Epidermal melanocyte (primary cell): ENCODE results near the gene ZNF644.
"Not testable (repeated sequence)": the region's sequence is repeated elsewhere in the genome, so short reads cannot be mapped to it uniquely, and the experiment has no call there.

Source experiments
- DNase-seq: peaks from one replicate; pipeline ENCODE4 v3.0.0; 2011; ENCODE audit warnings: low spot score; ENCODE audit not compliant: insufficient read length

The ZNF644 gene

DNA sequence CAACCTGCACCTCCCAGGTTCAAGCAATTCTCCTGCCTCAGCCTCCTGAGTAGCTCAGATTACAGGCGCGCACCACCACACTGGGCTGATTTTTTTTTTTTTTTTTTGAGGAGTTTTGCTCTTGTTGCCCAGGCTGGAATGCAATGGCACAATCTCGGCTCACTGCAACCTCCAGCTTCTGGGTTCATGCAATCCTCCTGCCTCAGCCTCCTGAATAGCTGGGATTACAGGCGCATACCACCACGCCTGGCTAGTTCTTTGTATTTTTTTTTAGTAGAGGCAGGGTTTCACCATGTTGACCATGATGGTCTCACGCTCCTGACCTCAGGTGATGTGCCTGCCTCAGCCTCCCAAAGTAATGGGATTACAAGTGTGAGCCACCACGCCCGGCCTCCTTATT lies 93.6 kb downstream of the ZNF644 start:
- DNase-seq: not testable (repeated sequence)

DNA sequence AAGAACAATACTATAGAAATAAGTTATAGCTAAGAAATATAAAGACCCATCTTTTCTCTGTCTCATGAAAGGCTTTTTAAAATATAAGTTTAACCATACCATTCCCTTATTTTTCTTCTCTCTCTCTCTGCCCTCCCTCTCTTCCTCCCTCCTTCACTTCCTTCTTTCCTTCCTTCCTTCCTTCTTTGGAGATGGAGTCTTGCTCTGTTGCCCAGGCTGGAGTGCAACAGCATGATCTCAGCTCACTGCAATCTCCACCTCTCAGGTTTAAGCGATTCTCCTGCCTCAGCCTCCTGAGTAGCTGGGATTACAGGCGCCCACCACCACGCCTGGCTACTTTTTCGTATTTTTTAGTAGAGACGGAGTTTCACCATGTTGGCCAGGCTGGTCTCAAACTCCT lies 94.2 kb downstream of the ZNF644 start:
- not testable (repeated sequence) for DNase-seq

DNA sequence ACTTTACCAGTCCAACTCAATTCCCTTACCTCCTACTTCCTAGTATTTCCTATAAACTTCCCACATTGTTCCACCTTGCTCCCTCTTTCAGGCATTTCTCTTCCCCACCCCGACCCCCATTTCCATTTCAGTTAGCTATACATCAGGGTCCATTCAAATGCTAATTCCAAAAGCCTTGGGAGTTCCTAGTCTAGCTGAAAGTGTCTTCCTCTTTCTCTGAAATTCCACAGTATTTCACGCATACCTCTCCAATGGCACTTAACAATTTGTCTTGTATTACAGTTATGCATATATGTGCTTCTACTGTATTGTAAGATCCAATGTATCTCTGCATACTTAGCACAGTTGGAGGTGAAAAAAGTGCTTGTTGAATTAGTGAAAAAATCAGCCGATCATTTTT lies 94.9 kb downstream of the ZNF644 start:
- DNase-seq: no peak

DNA sequence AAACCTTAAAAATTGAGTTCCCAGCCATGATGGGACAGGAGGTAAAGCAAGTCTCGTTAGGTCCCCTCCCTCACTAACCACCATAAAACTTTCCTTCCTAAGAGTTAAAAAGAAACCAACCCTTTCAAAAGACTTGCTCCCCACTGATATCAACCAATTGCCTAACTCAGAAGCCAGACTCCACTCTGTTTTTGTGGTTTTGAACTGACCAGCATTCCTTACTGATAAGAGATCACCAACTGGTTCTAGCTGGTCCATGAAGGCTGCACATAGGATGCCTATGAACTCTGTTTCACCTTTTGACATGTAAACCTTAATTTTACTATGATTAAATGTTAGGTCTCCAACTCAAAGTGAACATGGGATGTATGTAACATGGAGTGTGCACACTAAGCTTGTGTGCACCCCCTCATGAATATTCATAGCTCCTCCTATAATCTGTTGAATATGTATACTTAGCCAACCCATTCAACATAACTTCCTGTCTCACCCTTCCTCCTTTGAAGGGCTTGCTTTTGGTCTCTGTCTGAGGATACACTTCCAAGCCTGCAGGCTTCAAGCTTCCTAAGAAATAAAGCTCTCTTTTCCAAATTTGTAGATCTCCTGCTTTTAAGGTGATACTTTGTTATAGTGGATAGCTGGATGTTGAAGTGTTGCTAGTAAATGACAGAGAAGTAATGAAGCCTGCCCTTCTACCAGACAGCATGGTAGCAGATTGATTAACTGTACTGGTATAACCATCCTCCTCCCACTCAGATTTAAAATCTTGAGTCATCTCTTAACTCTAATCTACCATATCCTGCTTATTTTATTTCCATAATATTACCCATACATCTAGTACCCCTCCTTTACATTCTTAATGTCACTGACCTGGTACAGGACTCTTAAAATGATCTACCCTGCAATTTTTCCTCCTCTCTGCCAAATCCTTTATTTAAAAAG lies 95.6 kb downstream of the ZNF644 start:
- DNase-seq: no peak

DNA sequence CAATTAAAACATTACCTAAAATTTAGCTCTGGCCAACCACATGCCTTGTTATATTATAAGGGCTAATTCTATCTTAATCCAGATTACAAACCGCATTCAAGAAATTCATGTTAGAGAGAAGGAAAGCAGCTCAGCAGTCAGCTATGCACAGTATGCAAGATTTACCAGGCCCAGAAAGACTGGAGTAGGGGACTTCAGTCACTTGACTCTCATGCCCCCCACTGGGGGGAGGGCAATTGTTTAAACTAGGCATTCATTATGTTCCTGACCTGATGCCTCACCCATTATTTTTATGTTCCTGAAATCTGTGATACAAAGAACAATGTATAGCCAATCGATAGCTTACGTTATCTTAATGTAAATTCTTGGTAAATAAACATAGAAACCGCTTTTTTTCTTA lies 96.9 kb downstream of the ZNF644 start:
- DNase-seq: no peak

DNA sequence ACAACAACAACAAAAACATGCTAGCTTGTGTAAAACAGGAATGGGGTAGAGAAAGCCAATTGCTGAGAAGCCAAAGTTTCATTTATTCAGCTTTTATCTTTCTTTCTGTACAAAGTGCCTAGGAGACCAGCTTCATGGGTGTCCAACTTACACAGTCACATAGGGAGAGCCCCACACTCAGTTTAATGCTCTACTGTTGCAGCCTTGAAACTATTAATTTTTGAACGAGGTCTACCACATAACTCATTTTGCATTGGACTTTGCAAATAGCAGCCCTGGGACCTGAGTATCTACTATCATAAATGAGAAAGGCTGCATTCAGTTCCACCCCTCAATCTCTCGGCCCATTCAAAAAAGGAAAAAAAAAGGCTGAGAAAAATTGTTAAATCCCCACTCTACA lies 98.8 kb downstream of the ZNF644 start:
- DNase-seq: no peak

DNA sequence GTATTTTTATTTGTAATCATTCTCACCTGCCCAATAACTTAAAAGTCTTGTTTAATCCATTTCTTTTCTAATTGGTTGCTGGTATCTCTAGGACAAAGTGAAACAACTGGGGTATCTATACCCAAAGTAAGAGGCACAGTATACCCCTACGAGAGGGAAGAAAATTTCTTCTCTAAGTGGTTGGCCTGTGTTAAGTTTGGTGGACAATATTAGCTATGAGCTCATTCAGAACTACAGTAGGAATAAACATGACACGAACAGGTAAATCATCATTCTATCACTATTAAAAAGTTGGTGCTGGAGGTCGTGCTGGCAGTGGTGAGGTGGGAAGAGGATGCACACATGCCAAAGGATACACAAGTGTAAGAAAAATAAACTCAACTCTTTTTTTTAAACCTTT lies 99.6 kb downstream of the ZNF644 start:
- no peak for DNase-seq

DNA sequence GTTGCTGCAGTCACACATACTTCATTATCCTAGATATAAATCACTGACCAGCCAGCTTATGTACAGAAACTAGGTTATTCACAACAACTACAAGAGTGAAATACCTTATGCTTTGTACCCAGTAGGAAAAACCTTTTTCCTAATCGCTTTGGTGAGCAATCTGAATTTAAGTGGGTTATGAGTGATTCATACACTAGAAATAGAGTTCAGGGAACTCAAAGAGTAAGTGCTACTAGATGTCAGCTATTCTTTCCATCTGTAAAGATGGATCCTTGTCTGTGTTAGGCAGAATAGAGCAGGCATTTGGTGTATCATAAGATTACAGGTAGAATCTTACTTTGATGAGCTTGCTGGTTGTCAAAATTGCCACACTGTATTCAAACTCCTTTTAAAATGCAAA lies 101.9 kb downstream of the ZNF644 start:
- no peak for DNase-seq

DNA sequence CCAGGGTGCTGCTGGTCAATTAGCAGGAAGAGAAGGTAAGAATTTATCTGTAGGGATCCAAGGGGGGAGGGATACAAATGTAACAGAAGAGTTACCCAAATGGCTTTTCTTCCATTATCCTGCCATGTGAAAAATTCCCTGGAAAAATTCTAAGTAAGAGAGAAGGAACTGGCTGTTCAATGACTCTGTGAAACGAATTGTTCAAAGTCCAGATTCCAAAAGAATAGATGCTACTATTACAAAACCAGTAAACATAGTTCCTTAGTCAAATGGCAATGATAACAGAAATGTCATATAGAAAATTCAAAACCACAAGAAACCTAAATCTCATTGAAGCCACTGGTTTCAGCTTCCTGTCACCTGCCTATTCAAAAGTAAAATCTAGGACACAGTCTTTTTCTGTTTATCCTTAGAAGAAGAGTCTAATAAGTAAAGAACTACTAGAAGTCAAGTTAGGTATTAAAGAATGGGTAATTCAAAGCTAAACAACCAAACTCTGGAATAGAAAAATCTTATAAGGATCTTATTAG lies 102.6 kb downstream of the ZNF644 start:
- no peak for DNase-seq

DNA sequence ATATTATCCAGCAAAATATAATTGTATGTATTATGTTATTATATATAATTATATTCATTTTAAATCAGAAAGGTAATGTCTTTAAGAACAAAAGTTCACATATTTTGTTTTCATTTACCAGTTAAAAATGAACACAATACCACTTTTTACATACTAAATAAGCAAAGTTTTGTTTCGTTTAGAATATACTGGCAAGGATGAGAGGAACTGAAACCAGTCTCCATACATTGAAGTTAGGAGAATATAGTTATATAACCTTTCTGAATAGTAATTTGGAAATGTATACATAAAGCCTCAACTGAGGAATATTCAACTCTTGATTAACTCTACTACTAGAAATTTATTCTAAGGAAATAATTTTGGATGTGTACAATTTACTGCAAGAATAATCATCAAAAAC lies 110.5 kb downstream of the ZNF644 start:
- DNase-seq: no peak

DNA sequence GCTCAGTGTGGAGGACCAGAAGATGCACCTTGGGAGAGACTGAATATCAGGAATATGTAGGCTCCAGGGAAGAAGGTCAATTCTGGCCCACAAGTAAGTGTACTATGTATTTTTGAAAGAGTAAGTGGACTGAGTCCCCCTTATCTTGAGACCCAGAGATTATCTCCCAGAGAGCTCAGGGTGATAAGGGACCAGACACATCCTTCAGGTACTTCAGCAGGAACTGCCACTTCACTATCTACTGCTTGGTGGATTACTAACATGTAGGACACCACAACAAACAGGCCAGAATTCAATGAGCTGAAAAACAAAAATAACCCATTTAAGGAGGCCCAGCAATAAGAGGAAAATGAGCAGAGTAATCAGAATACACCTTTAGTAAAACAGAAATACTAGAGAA lies 119.2 kb downstream of the ZNF644 start:
- no peak for DNase-seq

DNA sequence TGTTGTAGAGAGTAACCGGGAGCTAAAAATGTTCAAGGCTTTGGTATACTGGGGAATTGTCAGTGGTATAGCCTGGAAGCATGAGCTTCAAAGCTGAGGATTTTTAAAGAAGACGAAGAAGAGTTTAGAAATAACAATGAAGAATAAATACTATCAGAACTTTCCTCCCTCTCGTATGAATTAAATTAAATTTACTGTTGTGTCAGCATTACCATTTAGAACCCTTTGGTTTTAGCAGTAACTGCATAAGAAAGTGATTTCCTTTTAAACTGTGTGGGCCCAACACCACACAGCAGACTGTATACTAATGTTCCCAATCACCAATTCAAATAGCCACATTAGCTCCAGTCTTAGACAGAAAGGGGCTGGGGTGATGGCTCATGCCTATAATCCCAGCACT lies 122.6 kb downstream of the ZNF644 start:
- DNase-seq: no peak

DNA sequence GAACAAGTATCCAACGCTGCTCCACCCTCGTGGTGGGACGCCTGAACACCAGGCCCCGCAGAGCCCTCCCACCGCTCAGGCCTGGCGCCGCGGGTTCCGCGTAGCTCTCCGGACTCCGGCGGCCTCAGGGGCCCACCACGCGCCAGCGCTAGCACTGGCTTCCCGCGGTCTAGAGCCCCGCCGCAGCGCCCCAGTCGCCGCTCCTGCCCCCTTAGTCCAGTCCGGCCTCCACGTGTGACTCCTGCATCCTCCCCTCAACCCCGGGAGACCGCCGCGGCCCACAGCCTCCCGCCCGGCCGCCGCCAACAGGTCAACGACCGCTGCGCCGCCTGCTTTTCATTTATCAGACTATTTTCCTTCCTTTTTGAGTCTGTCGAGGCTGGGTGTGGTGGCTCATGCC lies 128.2 kb downstream of the ZNF644 start:
- not testable (repeated sequence) for DNase-seq

DNA sequence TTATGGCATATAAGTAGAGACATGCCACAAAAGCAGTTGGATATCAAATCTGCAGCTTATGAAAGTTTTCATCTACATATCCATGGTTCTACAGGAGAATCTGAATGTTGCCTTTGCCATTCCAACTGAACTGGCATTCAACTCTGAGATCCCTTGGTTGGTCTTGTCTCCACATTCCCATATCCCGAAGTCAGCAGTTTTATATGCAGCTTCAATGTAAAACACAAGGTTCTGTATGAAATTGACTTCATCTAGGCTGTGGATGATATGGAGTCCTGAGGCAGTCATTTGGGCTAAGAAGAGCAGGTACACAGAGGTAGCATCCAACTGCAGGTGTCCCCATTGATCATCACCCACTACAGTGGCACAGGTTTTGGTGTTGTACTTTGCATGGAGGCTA lies 129.0 kb downstream of the ZNF644 start:
- not testable (repeated sequence) for DNase-seq

DNA sequence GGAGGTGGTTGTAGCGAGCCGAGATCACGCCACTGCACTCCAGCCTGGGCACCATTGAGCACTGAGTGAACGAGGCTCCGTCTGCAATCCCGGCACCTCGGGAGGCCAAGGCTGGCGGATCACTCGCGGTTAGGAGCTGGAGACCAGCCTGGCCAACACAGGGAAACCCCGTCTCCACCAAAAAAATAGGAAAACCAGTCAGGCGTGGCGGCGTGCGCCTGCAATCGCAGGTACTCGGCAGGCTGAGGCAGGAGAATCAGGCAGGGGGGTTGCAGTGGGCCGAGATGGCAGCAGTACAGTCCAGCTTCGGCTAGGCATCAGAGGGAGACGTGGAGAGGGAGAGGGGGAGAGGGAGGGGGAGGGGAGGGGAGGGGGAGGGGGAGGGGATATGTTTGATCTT lies 129.6 kb downstream of the ZNF644 start:
- not testable (repeated sequence) for DNase-seq

DNA sequence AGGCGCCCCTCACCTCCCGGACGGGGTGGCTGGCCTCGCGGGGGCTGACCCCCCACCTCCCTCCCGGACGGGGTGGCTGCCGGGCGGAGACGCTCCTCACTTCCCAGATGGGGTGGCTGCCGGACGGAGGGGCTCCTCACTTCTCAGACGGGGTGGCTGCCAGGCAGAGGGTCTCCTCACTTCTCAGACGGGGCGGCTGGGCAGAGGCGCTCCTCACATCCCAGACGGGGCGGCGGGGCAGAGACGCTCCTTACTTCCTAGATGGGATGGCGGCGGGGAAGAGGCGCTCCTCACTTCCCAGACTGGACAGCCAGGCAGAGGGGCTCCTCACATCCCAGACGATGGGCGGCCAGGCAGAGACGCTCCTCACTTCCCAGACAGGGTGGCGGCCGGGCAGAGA lies 130.1 kb downstream of the ZNF644 start:
- DNase-seq: not testable (repeated sequence)

DNA sequence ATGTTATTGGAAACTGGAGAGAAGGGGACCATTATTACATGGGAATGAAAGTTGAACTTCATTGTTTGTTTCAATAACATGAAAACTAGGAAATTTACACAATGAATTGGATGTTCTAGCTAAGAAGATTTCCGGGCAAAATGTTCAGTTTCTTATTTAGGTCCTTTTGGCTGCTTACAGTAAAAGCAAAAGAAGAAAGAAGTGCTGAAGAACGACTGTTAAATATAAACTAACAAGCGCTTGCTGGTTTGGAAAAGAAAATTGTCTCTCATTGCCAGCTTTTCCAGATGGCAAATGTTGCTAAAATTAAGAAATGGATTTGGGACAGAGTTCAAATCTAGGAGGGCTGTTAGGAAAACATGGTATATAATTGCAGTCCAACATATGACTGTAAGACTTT lies 139.6 kb downstream of the ZNF644 start:
- no peak for DNase-seq

DNA sequence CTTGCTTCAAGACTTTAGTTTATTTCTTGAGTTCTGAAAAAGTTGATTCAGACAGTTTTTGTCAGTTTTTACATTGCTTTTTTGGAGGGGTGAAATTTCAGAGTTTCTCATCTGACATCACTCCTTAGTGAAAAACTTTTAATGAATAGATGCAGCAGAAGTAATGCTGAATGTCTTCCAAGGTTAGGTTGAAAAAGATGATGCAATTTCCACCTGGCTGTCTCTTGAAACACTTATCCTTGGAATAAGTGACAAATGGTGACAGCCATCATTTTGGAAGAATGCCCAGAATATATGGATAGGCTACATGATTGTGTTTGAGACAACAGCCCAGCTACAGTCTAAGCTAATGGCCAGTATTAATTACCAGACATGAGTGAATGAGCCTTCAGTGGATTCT lies 140.8 kb downstream of the ZNF644 start:
- DNase-seq: no peak

DNA sequence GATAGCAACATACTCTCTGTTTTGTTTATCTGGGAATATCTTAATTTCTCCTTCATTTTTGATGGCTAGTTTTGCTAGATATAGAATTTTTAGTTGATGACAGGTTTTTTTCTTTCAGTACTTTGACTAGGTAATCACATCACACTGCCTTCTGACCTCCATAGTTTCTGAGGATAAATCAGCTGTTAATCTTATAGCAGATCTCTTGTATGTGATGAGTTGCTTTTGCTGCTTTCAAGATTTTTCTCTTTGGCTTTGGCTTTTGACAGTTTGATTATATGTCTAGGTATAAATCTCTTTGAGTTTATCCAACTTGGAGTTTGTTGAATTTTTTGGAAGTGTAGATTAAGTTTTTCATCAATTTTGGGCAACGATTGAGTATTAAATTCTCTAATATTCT lies 142.6 kb downstream of the ZNF644 start:
- no peak for DNase-seq

DNA sequence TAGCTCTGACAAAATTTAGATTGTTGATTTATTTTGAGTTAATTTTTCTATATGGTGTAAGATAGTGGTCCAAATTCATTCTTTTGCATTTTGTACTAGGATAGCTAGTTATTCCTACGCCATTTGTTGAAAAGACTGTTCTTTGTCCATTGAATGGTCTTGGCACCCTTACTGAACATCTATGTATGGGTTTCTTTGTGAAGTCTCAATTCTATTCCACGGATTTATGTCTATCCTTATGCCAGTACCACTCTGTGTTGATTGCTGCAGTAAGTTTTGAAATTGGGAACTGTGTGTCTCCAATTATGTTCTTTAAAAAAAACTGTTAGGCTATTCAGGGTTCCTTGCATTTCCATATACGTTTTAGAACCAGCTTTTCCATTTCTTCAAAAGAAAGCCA lies 145.7 kb downstream of the ZNF644 start:
- DNase-seq: no peak
